CD8-positive, alpha-beta memory T cell (primary cell): ENCODE results near the gene PAXX. TPM values are rescaled to one million over a fixed set of nuclear protein-coding genes. Genes with fewer than 3 reads are reported as not detected.

Experiments
- CTCF ChIA-PET: fragments of 350-600 bp; sonication (Branson Sonifier 250); formaldehyde crosslinking; loops from one replicate; lab custom pipeline; 2021; ENCODE audit warnings: antibody characterized with exemption; lab: Charles Lee
- POLR2A ChIA-PET: fragments of 350-600 bp; sonication (Branson Sonifier 250); formaldehyde crosslinking; loops from one replicate; lab custom pipeline; 2021; ENCODE audit warnings: antibody characterized with exemption; lab: Charles Lee
- DNase-seq, 5 donors: peaks; one replicate each; pipeline versions ENCODE4 v3.0.0 to v3.0.0-alpha.2; 2020 to 2022; ENCODE audit warnings: mixed read lengths in 1 of 5
- H3K27ac ChIP-seq: one replicate; pipeline ENCODE4 v1.7.0; 2013; ENCODE audit warnings: low read depth, mild to moderate bottlenecking, low read length, moderate library complexity
- H3K27me3 ChIP-seq: 2 replicates; pipeline ENCODE4 v1.7.0; 2013; ENCODE audit warnings: low read length, mild to moderate bottlenecking; ENCODE audit not compliant: insufficient read depth, poor library complexity, severe bottlenecking
- H3K36me3 ChIP-seq: 2 replicates; pipeline ENCODE4 v1.7.0; 2013; ENCODE audit warnings: mild to moderate bottlenecking, low read length, moderate library complexity; ENCODE audit not compliant: insufficient read depth
- H3K4me1 ChIP-seq: 2 replicates; pipeline ENCODE4 v1.7.0; 2013; ENCODE audit warnings: mild to moderate bottlenecking, low read length, moderate library complexity; ENCODE audit not compliant: insufficient read depth
- H3K4me3 ChIP-seq: 2 replicates; pipeline ENCODE4 v1.7.0; 2013; ENCODE audit warnings: mild to moderate bottlenecking, low read length
- H3K9me3 ChIP-seq: 2 replicates; pipeline ENCODE4 v1.7.0; 2013; ENCODE audit warnings: mild to moderate bottlenecking, low read length
- H3K27ac Mint-ChIP-seq, 8 donors: one replicate each; pipeline ENCODE4 v1.8.0; 2020 to 2021; ENCODE audit warnings: mixed read lengths in 8 of 8, mild to moderate bottlenecking in 6 of 8, inconsistent platforms in 3 of 8, moderate library complexity in 3 of 8
- H3K27me3 Mint-ChIP-seq, 2 donors: one replicate each; pipeline ENCODE4 v1.8.0; 2020 to 2021; ENCODE audit warnings: mixed read lengths in 2 of 2, mild to moderate bottlenecking in 1 of 2, moderate library complexity in 1 of 2
- H3K36me3 Mint-ChIP-seq, 3 donors: one replicate each; pipeline ENCODE4 v1.8.0; 2020 to 2021; ENCODE audit warnings: mixed read lengths in 3 of 3, inconsistent platforms in 1 of 3, mild to moderate bottlenecking in 1 of 3
- H3K4me1 Mint-ChIP-seq, 3 donors: one replicate each; pipeline ENCODE4 v1.8.0; 2020 to 2021; ENCODE audit warnings: mixed read lengths in 3 of 3, inconsistent platforms in 1 of 3, mild to moderate bottlenecking in 1 of 3
- H3K4me3 Mint-ChIP-seq, 7 donors: one replicate each; pipeline ENCODE4 v1.8.0; 2020 to 2021; ENCODE audit warnings: mixed read lengths in 7 of 7, mild to moderate bottlenecking in 6 of 7, moderate library complexity in 4 of 7, inconsistent platforms in 2 of 7
- H3K9me3 Mint-ChIP-seq, 5 donors: one replicate each; pipeline ENCODE4 v1.8.0; 2020 to 2022; ENCODE audit warnings: mixed read lengths in 5 of 5, mild to moderate bottlenecking in 3 of 5, moderate library complexity in 2 of 5, inconsistent platforms in 1 of 5
- polyA plus RNA-seq: library from polyadenylated mRNA; unstranded; fragments of 300-500 nt; fragmentation: Illumina TruSeq; gene quantifications from one replicate; pipeline ENCODE4 v1.2.3, GENCODE V29; 2021
- total RNA-seq, 2 experiments: library from RNA; stranded (reverse); gene quantifications; one replicate each; pipeline ENCODE4 v1.2.3, GENCODE V29; 2021

The PAXX gene
- total and polyA plus RNA-seq, 3 experiments from 2014 or later, result 78.4 to 156 (median 82.2) TPM

DNA sequence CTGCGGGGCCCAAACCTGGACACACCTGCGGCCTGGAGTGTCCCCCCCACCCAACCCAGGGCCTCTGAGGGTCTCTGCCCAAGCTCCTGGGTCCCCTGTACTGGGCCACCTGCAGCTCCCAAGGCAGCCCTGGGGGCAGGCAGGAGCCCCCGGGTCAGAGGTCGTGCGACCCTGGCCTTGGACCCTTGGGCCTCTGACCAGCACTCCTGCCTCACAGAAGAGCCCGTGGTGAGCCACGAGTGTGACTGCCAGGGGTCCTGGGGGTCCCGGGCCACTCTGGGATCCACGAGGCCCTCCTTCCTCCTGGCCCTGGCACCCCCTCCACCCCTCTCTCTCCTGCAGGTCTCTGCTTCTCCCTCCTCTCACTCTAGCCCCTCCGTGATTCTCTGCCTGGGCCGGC, 19.9 kb upstream of the PAXX start:
- Mint-ChIP-seq H3K27ac (no peak overlapping the region), H3K4me3 (no peak overlapping the region), H3K36me3 (no peaks in the 10 kb centered on the region), H3K4me1 (peaks cover 20 to 45% (median 21%) of the 10 kb centered on the region in 3 donors), H3K9me3 (no peaks in the 10 kb centered on the region), H3K27me3 (peaks cover 0 to 1% of the 10 kb centered on the region in 2 donors)
- Histone ChIP-seq H3K9me3 (no peaks in the 10 kb centered on the region), H3K4me3 (no peak overlapping the region), H3K27me3 (no peaks in the 10 kb centered on the region), H3K4me1 (peaks cover 26% of the 10 kb centered on the region), H3K27ac (no peak overlapping the region), H3K36me3 (no peaks in the 10 kb centered on the region)
- ChIA-PET POLR2A (no interaction called here), CTCF (no interaction called here)
- DNase-seq, result no peak

DNA sequence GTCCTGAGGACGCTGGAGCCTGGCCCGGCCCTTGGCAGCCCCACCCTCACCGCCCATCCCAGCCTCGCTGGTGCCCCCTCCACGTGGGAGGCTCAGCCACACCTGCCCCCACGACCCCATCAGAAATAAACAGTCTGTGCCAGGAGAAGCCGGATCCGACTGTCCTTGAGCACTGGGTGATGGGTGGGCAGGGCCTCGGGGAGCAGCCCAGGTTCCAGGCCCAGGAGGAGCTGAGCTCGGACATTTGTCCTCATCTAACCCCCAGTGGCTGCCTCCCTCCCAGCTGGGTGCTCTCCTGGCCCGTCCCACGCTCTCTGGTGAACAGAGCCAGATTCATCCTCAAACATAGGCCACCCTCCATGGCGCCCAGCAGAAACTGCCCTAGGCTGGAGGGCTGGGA, 19.5 kb upstream of the PAXX start:
- Histone ChIP-seq H3K36me3 (no peaks in the 10 kb centered on the region), H3K9me3 (no peaks in the 10 kb centered on the region), H3K27me3 (no peaks in the 10 kb centered on the region), H3K4me1 (peaks cover 26% of the 10 kb centered on the region), H3K4me3 (no peak overlapping the region), H3K27ac (no peak overlapping the region)
- no peak for DNase-seq
- Mint-ChIP-seq H3K4me1 (peaks cover 21 to 50% (median 22%) of the 10 kb centered on the region in 3 donors), H3K27ac (no peak overlapping the region), H3K36me3 (no peaks in the 10 kb centered on the region), H3K9me3 (no peaks in the 10 kb centered on the region), H3K27me3 (peaks cover 0 to 1% of the 10 kb centered on the region in 2 donors), H3K4me3 (no peak overlapping the region)
- CTCF ChIA-PET, result interaction anchor here (4.6 kb wide), 1 partner anchor 19 kb away, joined by 21 read pairs; the partner anchor contains the start of gene PAXX
- POLR2A ChIA-PET, result no interaction called here

DNA sequence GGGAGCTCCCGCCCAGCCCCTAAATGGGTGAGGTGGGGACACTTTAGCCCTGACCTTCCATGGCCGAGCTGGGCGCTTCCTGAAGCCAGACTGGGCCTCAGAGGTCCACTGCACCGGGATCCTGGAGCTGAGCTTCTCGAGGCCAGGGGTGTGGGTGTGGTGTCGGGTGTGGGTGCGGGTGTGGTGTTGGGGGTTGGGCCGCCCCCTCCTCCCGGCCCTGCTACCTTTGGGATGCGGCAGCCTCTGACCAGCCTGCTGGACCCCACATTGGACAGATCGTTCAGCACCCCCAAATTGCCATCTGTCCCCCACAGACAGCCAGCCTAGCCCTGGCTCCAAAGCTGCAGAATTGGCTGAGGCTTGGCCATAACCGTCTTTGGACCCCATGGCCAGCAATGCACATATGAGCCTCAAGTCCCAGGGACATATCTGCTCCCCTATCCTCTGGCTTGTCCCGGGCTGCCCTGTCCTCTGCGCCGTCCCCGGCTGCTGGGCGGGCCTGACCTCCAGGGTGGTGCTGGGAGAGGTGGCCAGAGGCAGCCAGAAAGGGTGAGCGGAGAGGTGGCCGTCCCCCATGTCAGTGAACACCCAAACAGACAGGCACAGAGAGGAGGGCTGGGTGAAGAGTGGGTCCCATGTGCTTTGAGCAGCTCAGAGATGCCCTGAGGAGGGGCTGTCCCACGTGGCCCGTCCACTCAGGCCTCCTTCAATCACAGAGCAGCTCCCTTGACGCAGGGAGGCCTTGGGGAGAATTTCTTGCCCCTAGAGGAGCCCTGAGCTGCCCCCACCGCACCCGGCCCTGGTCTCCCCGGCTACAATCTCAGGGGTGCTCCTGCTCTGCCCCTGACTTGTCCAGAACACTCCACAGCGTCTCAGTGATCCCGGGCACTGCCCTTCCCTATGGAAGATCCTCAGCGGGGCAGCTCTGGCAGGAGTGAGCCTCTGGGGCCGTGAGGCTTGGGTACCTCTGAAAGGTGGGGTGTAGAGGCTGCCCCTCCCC, 18.3 kb upstream of the PAXX start:
- Mint-ChIP-seq H3K4me1 (peaks cover 21 to 48% (median 22%) of the 10 kb centered on the region in 3 donors), H3K4me3 (peak overlapping the region in 1 of 7 donors; percentile 85), H3K27me3 (peaks cover 0 to 1% of the 10 kb centered on the region in 2 donors), H3K9me3 (no peaks in the 10 kb centered on the region), H3K36me3 (no peaks in the 10 kb centered on the region), H3K27ac (peak overlapping the region in 2 of 8 donors; percentile 15 to 65)
- Histone ChIP-seq H3K27me3 (no peaks in the 10 kb centered on the region), H3K27ac (no peak overlapping the region), H3K4me3 (no peak overlapping the region), H3K4me1 (peaks cover 26% of the 10 kb centered on the region), H3K9me3 (no peaks in the 10 kb centered on the region), H3K36me3 (no peaks in the 10 kb centered on the region)
- POLR2A ChIA-PET, result interaction anchor here (1.8 to 3.0 kb wide), 6 partner anchors 8 to 56 kb away, joined by 5 to 11 read pairs (median 6); partner anchors contain the start of gene PAXX
- DNase-seq, result no peak
- CTCF ChIA-PET, result interaction anchor here (1.6 to 4.6 kb wide), 8 partner anchors 11 to 61 kb away, joined by 5 to 30 read pairs (median 15); partner anchors contain the start of genes CLIC3 and PAXX

DNA sequence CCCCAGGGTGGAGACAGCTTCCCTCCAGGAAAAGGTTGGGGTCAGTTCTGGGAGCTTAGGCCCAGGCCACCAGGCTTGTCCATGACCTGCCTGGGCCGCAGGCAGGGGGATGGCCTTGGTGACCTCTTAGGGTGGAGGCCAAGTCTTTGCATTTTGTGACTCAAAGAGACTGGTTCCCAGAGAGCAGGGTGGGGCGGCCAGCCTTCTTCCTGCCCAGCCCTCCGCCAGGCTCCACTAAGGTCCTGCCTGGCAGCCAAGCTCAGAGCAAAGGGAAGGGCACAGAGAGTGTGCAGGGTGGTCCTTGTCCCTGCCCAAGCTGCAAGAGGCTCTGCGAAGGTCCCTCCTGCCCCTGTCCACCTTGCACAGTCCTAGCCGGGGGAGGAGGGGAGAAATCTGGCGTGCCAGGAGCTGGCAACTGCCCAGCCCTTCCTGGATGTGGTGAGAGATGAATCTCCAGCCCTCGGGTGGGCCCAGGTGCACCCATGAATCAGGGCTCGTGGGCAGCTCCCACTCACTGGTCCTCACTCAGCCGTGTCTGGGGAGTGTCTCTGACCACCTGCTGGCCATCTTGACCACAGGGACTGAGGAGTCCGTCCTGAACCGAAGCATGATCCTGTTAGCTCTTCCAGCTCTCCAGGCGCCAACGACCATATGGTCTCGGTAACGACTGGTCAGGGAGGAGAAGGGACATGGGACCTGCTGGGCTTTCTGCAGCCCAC, 17.2 kb upstream of the PAXX start:
- peaks cover 26% of the 10 kb centered on the region for H3K4me1 ChIP-seq
- no peaks in the 10 kb centered on the region for H3K36me3 Mint-ChIP-seq
- H3K27ac ChIP-seq, result no peak overlapping the region
- no peaks in the 10 kb centered on the region for H3K9me3 Mint-ChIP-seq
- peaks cover 21 to 46% (median 24%) of the 10 kb centered on the region in 3 donors for H3K4me1 Mint-ChIP-seq
- peaks cover 0 to 1% of the 10 kb centered on the region in 2 donors for H3K27me3 Mint-ChIP-seq
- H3K27ac Mint-ChIP-seq, result peak overlapping the region; percentile 26 to 85 (median 70)
- ChIA-PET CTCF (interaction anchor here (0.9 to 4.6 kb wide), 15 partner anchors 10 to 182 kb away, joined by 3 to 30 read pairs (median 8); partner anchors contain the start of genes AJM1, C8G, CLIC3 and FUT7), POLR2A (interaction anchor here (0.7 to 3.0 kb wide), 9 partner anchors 9 to 155 kb away, joined by 3 to 11 read pairs (median 6); partner anchors contain the start of genes CLIC3 and PAXX)
- H3K9me3 ChIP-seq, result no peaks in the 10 kb centered on the region
- peak overlapping the region; percentile 63 to 85 (median 70) for H3K4me3 Mint-ChIP-seq
- no peaks in the 10 kb centered on the region for H3K36me3 ChIP-seq
- no peaks in the 10 kb centered on the region for H3K27me3 ChIP-seq
- peak overlapping the region; percentile 43 for H3K4me3 ChIP-seq
- DNase-seq, result no peak

DNA sequence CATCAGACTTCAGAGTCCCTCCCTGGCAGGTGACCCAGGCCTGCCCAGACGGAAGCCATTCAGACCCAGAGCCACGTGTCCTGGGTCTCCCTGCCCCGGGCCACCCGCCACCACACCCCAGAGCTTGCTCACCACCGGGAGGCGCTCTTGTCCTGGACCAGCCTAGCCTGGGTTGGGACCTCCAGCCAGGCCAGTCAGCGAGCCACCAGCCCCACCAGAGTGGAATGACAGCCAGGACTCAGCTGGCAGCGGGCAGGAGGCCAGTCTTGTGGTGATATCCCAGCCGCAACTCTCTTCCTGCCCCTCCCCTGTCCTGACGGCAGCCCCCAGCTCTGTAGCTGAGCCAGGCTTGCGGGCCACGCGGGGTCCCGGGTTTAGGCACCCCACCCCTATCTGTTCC, 16.6 kb upstream of the PAXX start:
- Histone ChIP-seq H3K4me1 (peaks cover 26% of the 10 kb centered on the region), H3K4me3 (no peak overlapping the region), H3K27ac (no peak overlapping the region), H3K27me3 (no peaks in the 10 kb centered on the region), H3K36me3 (no peaks in the 10 kb centered on the region), H3K9me3 (no peaks in the 10 kb centered on the region)
- peak overlapping the region in 7 of 8 donors; percentile 48 to 85 (median 76) for H3K27ac Mint-ChIP-seq
- peak in 2 of 5 donors; percentile 30 to 63 for DNase-seq
- H3K36me3 Mint-ChIP-seq, result no peaks in the 10 kb centered on the region
- H3K4me1 Mint-ChIP-seq, result peaks cover 21 to 45% (median 24%) of the 10 kb centered on the region in 3 donors
- H3K4me3 Mint-ChIP-seq, result peak overlapping the region; percentile 63 to 85 (median 70)
- POLR2A ChIA-PET, result interaction anchor here (1.0 to 3.0 kb wide), 7 partner anchors 10 to 54 kb away, joined by 3 to 11 read pairs (median 6); partner anchors contain the start of genes CLIC3 and PAXX
- no peaks in the 10 kb centered on the region for H3K9me3 Mint-ChIP-seq
- CTCF ChIA-PET, result interaction anchor here (0.9 to 4.6 kb wide), 18 partner anchors 9 to 183 kb away, joined by 3 to 30 read pairs (median 6); partner anchors contain the start of genes AJM1, C8G, CLIC3 and FBXW5
- peaks cover 0 to 5% of the 10 kb centered on the region in 2 donors for H3K27me3 Mint-ChIP-seq

DNA sequence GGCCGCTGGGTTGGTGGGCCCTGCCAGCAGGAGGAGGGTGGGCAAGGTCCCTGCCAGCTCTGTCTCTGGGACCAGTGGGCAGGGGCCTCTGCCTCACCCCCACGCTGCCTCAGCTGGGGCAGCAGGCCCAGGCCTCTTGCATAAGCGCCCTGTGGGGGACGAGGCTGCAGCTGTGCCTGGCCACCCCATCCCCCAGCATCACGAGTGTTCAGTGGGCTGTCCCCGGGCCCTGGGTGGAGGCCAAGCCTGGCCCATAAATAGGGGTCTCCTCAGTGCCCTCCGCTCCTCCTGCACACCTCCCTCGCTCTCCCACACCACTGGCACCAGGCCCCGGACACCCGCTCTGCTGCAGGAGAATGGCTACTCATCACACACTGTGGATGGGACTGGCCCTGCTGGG, 15.0 kb upstream of the PAXX start, which contains the start of gene PTGDS:
PTGDS (plus strand) TSS at position 282 of the 400 bp plus-strand sequence; CDS start at position 357, 75 bp downstream.
- Mint-ChIP-seq H3K4me1 (peaks cover 21 to 47% (median 24%) of the 10 kb centered on the region in 3 donors), H3K27ac (peak within 1 kb of the TSS in 4 of 8 donors; percentile 35 to 56 (median 46)), H3K27me3 (peaks cover 0 to 5% of the 10 kb centered on the region in 2 donors), H3K9me3 (no peaks in the 10 kb centered on the region), H3K36me3 (no peaks in the 10 kb centered on the region), H3K4me3 (peak within 1 kb of the TSS; percentile 63 to 85 (median 70))
- no peak for DNase-seq
- Histone ChIP-seq H3K27me3 (no peaks in the 10 kb centered on the region), H3K4me1 (peaks cover 26% of the 10 kb centered on the region), H3K27ac (no peak within 1 kb of the TSS), H3K9me3 (no peaks in the 10 kb centered on the region), H3K4me3 (no peak within 1 kb of the TSS), H3K36me3 (no peaks in the 10 kb centered on the region)
- CTCF ChIA-PET, result interaction anchor here (1.5 to 4.6 kb wide), 4 partner anchors 15 to 53 kb away, joined by 5 to 21 read pairs (median 11); partner anchors contain the start of genes C8G, FBXW5 and PAXX
- POLR2A ChIA-PET, result no interaction called here

DNA sequence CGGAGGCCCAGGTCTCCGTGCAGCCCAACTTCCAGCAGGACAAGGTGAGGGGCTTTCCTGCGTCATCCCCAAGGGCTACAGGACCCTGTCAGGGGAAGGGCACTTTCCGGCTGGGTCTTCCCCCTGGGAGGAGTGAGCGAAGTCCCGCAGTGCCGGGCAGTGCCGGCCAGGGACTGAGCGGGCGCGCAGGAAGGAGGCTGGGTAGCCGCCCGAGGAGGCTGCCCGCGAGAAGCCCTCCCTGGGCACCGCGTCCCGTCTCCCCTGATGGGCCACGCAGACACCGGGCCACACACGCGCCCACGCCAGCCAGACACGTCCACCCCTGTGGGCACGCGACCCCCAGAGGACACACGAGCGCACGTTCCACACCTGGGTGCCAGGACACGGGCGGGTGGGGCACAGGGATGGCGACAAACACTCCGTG, 14.6 kb upstream of the PAXX start:
- H3K36me3 Mint-ChIP-seq, result no peaks in the 10 kb centered on the region
- CTCF ChIA-PET, result interaction anchor here (1.3 to 2.0 kb wide), 2 partner anchors 27 to 51 kb away, joined by 5 read pairs; no protein-coding TSS in a partner anchor
- POLR2A ChIA-PET, result interaction anchor here (1.0 to 1.6 kb wide), 4 partner anchors 12 to 28 kb away, joined by 3 to 12 read pairs (median 7); partner anchors contain the start of genes CLIC3 and PAXX
- no peak overlapping the region for H3K27ac ChIP-seq
- H3K27me3 ChIP-seq, result no peaks in the 10 kb centered on the region
- H3K27me3 Mint-ChIP-seq, result peaks cover 0 to 5% of the 10 kb centered on the region in 2 donors
- H3K4me1 ChIP-seq, result peaks cover 26% of the 10 kb centered on the region
- H3K4me1 Mint-ChIP-seq, result peaks cover 21 to 47% (median 24%) of the 10 kb centered on the region in 3 donors
- H3K27ac Mint-ChIP-seq, result no peak overlapping the region
- no peaks in the 10 kb centered on the region for H3K9me3 Mint-ChIP-seq
- H3K9me3 ChIP-seq, result no peaks in the 10 kb centered on the region
- no peak overlapping the region for H3K4me3 ChIP-seq
- no peaks in the 10 kb centered on the region for H3K36me3 ChIP-seq
- H3K4me3 Mint-ChIP-seq, result peak overlapping the region in 5 of 7 donors; percentile 23 to 61 (median 44)
- DNase-seq, result no peak
